Astrocyte of the cerebellum (primary cell): ENCODE results near the gene KLC1.

Source experiments
- DNase-seq: peaks from one replicate; pipeline ENCODE4 v3.0.0-alpha.2; 2011; ENCODE audit warnings: low read depth
- H3K4me3 ChIP-seq: 2 replicates; pipeline ENCODE4 v1.5.1; 2011; ENCODE audit warnings: mild to moderate bottlenecking, low read depth, low read length, moderate library complexity
- CTCF ChIP-seq: IDR thresholded peaks from 2 replicates; pipeline ENCODE4 v1.5.1; 2012; ENCODE audit warnings: low read length, low read depth, moderate library complexity, mild to moderate bottlenecking; ENCODE audit errors: missing control alignments
- in situ Hi-C: cut with HindIII; loops from 2 replicates; pipeline ENCODE4 v1.10.0; 2017; ENCODE audit warnings: low sequenced_read_pairs

The KLC1 gene

GRCh38 chr14:103630364-103631108, 1.5 kb downstream of the KLC1 start:
- in situ Hi-C loops: no loop called here
- TF ChIP-seq CTCF: no peak
- H3K4me3 ChIP-seq: peak overlapping the region; percentile 79
- no peak for DNase-seq

GRCh38 chr14:103633391-103633790, 4.4 kb downstream of the KLC1 start:
- in situ Hi-C loops: no loop called here

GRCh38 chr14:103634156-103634555, 5.1 kb downstream of the KLC1 start:
- DNase-seq: no peak
- TF ChIP-seq CTCF: no peak
- no peak overlapping the region for H3K4me3 ChIP-seq
- in situ Hi-C loops: no loop called here

More at GRCh38 chr14:103633391-103633790, 4.4 kb downstream of the KLC1 start:
- H3K4me3 ChIP-seq: no peak overlapping the region
- TF ChIP-seq CTCF: no peak
- no peak for DNase-seq

- no peak overlapping the region for H3K4me3 ChIP-seq
- no peak for DNase-seq
- TF ChIP-seq CTCF: no peak
- in situ Hi-C loops: loop anchor here (5.0 kb wide), 1 partner anchor 46 kb away; no protein-coding TSS in a partner anchor
These were observed 9.6 kb downstream of the KLC1 start for GRCh38 chr14:103638594-103638993.

GRCh38 chr14:103641161-103641560, 12.2 kb downstream of the KLC1 start:
- in situ Hi-C loops: no loop called here
- no peak overlapping the region for H3K4me3 ChIP-seq
- peak; percentile 16 for DNase-seq
- no peak for TF ChIP-seq CTCF

GRCh38 chr14:103646189-103646588, 17.2 kb downstream of the KLC1 start:
- no peak for TF ChIP-seq CTCF
- no peak for DNase-seq
- no peak overlapping the region for H3K4me3 ChIP-seq
- in situ Hi-C loops: no loop called here
